ENCODE measurements around the gene TMEM101. TPM values are rescaled to one million over a fixed set of nuclear protein-coding genes. Genes with fewer than 3 reads are reported as not detected.
"Not testable (repeated sequence)": the region's sequence is repeated elsewhere in the genome, so short reads cannot be mapped to it uniquely, and the experiment has no call there.

TMEM101 gene
- 85.2 and 117 TPM in 2 replicates for total RNA-seq

- DNase-seq, result peak; percentile 93
Observed at GRCh38 chr17:44014437-44015172, at the start of gene TMEM101. Gene TMEM101, minus strand, starts transcription at chr17:44014963. Its CDS starts 11 bp downstream, at chr17:44014952.

- no peak for DNase-seq
Observed at GRCh38 chr17:44063704-44064639, 49.2 kb upstream of the TMEM101 start.

- DNase-seq, result no peak
Observed at GRCh38 chr17:44062871-44063270, 48.1 kb upstream of the TMEM101 start.

- DNase-seq, result no peak
Observed at GRCh38 chr17:44061446-44061845, 46.7 kb upstream of the TMEM101 start.

- no peak for DNase-seq
Observed at GRCh38 chr17:44059101-44059892, 44.5 kb upstream of the TMEM101 start.

GRCh38 chr17:44053125-44053872, 38.5 kb upstream of the TMEM101 start:
- DNase-seq, result no peak

- DNase-seq, result no peak
Observed at GRCh38 chr17:44049294-44050060, 34.7 kb upstream of the TMEM101 start.

- not testable (repeated sequence) for DNase-seq
Observed at GRCh38 chr17:44046893-44047292, 32.1 kb upstream of the TMEM101 start.

- no peak for DNase-seq
Observed at GRCh38 chr17:44045486-44045885, 30.7 kb upstream of the TMEM101 start.

GRCh38 chr17:44044071-44044470, 29.3 kb upstream of the TMEM101 start:
- peak; percentile 27 for DNase-seq

GRCh38 chr17:44043272-44043696, 28.5 kb upstream of the TMEM101 start:
- no peak for DNase-seq

- DNase-seq, result no peak
Observed at GRCh38 chr17:44039829-44040635, 25.3 kb upstream of the TMEM101 start.

- no peak for DNase-seq
Observed at GRCh38 chr17:44038604-44039011, 23.8 kb upstream of the TMEM101 start.

GRCh38 chr17:44037471-44037870, 22.7 kb upstream of the TMEM101 start:
- no peak for DNase-seq

- DNase-seq, result not testable (repeated sequence)
Observed at GRCh38 chr17:44034688-44035087, 19.9 kb upstream of the TMEM101 start.

GRCh38 chr17:44033861-44034408, 19.2 kb upstream of the TMEM101 start:
- DNase-seq, result peak; percentile 13

GRCh38 chr17:44030482-44030881, 15.7 kb upstream of the TMEM101 start:
- DNase-seq, result no peak

- DNase-seq, result no peak
Observed at GRCh38 chr17:44029736-44030135, 15.0 kb upstream of the TMEM101 start.

GRCh38 chr17:44024853-44025252, 10.1 kb upstream of the TMEM101 start:
- no peak for DNase-seq

- DNase-seq, result no peak
Observed at GRCh38 chr17:44024271-44024663, 9.5 kb upstream of the TMEM101 start.
